Activated CD8-positive, alpha-beta memory T cell treated with anti-CD3 and anti-CD28 coated beads, Interleukin-2, amount 50 U/mL, for 1 hour (primary cell): ENCODE measurements around the gene TMEM176A.

Source experiments
- DNase-seq: peaks from one replicate; pipeline ENCODE4 v3.0.0-alpha.2; 2020; ENCODE audit errors: extremely low read depth

The TMEM176A gene

DNA sequence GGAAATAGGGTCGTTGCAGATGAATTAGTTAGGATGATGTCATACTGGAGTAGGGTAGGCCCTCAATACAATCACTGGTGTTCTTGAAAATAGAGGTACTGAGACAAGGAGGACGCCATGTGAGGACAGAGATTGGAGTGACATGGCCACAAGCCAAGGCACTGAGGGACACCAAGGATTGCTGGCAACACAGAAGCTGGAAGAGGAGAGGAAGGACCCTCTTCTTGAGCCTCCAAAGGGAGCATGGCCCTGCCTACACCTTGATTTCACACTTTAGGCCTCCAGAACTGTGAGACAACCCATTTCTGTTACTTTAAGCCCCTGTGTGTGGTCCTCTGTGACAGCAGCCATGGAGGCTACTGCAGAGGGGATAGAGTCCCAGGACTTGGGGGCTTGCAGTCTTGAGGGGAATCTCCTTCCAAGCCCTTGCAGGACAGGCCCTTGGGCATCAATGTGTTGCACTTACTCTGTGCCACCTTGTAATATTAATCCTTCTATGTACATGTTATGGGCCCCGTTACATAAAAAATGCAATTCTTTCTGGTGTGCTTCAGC, 48.1 kb downstream of the TMEM176A start:
- DNase-seq = no peak

DNA sequence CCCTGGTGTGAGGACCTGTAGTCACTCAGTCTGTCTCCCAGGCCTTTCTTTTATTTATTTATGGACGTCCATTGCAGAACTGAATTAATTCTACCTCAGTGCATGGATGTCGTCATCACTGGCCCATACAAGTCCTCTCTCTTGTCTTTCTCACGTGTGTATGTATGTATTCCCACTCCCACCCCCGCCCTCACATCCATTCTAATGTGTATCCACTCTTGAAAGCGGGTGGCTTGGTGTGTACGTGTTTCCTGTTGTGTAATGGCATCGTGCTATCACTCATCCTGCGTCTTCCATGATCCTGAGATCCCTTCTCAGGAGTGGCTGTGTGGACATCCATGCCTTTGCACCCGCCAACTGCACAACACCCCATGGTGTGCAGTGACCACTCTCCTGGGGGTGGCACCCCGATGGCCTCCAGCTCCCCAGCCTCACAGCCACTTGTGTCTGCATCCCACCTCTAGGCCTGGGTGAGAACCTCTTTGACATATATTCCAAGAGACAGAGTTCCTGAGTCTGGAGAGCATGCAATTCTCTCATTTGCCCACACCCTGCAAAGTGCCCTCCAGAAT, 48.7 kb downstream of the TMEM176A start:
- no peak for DNase-seq

DNA sequence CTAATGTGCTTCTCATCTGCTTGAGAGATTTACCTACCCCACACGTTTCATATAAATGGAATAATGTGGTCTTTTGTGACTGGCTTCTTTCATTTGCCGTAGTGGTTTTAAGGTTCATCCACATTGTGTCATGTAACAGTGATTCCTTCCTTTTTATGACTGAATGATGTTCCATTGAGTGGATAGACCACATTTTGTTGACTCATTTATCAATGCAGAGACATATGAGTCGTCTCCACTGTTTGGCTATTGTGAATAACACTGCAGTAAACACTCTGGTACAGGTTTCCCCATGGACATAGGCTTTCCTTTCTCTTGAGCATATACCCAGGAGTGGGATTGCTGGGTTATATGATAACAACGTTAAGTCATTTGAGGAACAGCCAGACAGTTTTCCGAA, 49.7 kb downstream of the TMEM176A start:
- DNase-seq = no peak

DNA sequence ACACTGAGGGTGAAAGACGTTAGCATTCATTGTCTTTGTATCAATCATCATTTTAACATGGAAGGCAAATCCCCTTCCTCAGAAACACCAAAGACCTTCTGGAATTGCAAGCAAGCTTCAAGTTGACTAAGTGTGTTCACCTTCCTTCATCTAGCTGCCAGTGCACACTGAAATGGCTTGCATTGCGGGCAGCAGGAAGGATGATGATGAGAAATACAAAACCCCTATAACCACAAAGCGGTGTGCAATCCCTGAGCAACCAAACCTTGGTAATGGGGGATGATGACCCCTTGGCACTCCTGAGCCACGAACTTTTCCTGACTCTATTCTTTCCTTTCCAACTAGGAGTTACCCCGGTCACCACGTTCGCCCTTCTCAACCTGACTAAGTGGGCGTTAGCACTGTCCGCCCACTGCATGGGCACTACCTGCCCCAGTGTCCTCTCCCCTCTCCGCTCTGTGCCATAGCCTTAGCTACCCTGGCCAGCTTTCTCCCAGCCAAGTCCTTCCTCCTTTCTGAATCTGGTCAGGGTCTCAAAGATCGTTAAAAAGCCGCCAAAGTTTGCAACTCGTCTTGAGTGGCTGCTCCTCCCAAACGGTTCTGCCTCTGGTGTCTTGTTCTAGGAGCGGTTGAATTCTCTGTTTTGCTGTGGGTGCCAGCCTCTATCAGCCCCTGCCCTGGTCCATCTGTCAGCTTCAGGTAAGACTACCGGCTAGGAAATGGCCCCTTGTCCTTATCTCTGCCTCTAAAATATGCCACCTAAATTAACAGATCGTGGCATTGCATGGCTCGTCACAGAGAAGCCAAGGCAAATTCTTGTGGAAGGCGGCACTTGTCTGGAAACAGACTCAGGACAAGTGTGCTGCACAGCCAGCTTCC, 51.2 kb downstream of the TMEM176A start:
- DNase-seq = no peak

DNA sequence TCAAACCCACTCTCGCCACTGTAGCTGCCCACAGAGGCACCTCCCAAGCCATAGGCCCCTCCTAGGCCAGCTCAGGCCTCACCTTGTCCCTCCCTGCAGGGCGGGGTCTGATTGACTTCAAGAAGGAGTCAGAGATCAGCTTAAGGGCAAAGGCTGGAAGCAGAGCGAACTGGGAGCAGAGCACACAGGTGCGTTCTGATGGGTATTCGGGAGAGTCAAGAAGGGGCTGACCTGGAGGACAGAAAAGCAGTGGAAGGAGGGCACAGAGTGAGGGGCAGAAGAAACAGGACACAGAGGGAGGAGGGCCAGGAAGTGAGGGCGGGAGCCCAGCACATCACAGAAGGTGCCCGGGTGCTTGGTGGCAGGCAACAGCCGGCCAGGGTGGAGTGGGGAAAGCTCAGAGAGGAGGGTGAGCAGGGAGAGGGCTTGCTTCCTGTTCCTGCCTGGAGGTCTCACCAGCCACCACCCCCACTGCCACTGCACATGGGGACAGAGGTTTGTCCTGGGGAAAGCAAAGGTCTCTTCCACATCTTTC, 51.9 kb downstream of the TMEM176A start, which contains the start of gene AOC1:
Gene AOC1 (plus strand): TSS at position 147 of the 535 bp plus-strand sequence. CDS start 3,954 bp downstream, outside the sequence.
- DNase-seq = no peak

DNA sequence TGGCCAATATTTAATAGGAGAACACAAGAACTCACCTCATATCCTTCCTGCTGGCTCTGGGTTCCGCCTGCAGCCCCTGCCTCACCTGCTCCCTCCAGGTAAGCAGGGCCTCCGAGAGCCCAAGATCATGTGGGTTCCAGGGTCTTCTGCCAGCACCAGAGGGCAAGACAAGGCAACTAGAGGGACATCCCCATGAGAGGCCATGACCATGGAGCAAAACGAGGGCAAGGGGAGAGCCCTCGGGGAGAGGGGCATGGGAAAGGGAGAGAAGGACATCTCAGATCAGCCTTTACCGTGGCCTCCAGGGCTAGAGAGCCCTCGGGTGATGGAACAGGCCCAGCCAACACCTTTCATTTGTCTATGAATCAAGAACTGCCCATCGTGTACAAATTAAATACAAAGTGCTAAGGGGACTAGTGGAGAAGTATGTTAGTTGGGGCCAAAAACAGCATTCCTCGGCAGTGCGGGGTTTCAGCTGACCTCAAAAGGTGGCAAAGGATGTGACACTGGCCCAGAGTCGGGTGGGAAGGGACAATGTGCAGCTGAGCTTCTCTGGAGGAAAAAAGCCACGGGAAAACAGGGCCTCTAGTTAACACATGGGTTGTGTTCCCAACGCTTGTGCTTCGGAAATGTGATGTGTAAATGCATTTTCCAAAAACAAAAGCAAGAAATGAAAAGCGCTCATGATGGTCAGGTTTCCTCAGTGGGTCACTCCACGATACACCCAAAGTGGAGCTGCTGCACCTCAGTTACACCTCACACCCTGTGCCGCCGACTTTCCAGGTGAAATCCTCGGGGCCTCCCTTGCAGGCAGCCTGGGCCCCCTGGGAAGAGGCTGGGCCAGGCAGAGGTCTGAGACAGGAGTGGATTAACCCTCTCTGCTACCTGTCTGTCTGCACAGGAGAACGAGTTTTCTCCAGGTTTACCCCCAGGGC, 53.8 kb downstream of the TMEM176A start:
- DNase-seq = no peak
